Left ventricle myocardium inferior (tissue), 1 donor: ENCODE data around the gene ZFYVE16. TPM values are rescaled to one million over a fixed set of nuclear protein-coding genes. Genes with fewer than 3 reads are reported as not detected.

Source experiments
- DNase-seq: peaks from one replicate; pipeline ENCODE4 v3.0.0-alpha.2; 2020
- H3K27ac ChIP-seq: fragments of 200-600 bp; replicated peaks from 2 replicates; pipeline ENCODE4 v1.8.0; 2021
- H3K27me3 ChIP-seq: fragments of 200-600 bp; 2 replicates; pipeline ENCODE4 v1.8.0; 2021; ENCODE audit warnings: low read depth
- H3K36me3 ChIP-seq: fragments of 200-600 bp; 2 replicates; pipeline ENCODE4 v1.8.0; 2021
- H3K4me1 ChIP-seq: fragments of 200-600 bp; 2 replicates; pipeline ENCODE4 v1.8.0; 2021
- H3K4me3 ChIP-seq: fragments of 200-600 bp; 2 replicates; pipeline ENCODE4 v1.8.0; 2021; ENCODE audit warnings: mild to moderate bottlenecking, moderate library complexity
- H3K9me3 ChIP-seq: fragments of 200-600 bp; replicated peaks from 2 replicates; pipeline ENCODE4 v1.8.0; 2021
- intact Hi-C: fragments of 100-400 bp; cut with micrococcal nuclease; formaldehyde crosslinking; loops from one replicate; pipeline ENCODE4 v1.11.0; 2022
- total RNA-seq: library from RNA; stranded (reverse); fragmentation: NEBNext Ultra II Directional; extraction: Animal tissue kit (Norgen Biotek cat#: 25700); gene quantifications from one replicate; pipeline ENCODE4 v1.2.1, GENCODE V29; 2021
- TF ChIP-seq, protein P1 (sequence below): fragments of 200-600 bp; IDR thresholded peaks from 2 replicates; pipeline ENCODE4 v1.8.0; 2021; ENCODE audit warnings: antibody characterized with exemption, mild to moderate bottlenecking, borderline replicate concordance
- donor health status: DM: no; HTN: yes; CAD: no; lungs with severe emphysema.

ZFYVE16 gene
- total RNA-seq, 1 donor from 2014 or later = 36.9 TPM

DNA sequence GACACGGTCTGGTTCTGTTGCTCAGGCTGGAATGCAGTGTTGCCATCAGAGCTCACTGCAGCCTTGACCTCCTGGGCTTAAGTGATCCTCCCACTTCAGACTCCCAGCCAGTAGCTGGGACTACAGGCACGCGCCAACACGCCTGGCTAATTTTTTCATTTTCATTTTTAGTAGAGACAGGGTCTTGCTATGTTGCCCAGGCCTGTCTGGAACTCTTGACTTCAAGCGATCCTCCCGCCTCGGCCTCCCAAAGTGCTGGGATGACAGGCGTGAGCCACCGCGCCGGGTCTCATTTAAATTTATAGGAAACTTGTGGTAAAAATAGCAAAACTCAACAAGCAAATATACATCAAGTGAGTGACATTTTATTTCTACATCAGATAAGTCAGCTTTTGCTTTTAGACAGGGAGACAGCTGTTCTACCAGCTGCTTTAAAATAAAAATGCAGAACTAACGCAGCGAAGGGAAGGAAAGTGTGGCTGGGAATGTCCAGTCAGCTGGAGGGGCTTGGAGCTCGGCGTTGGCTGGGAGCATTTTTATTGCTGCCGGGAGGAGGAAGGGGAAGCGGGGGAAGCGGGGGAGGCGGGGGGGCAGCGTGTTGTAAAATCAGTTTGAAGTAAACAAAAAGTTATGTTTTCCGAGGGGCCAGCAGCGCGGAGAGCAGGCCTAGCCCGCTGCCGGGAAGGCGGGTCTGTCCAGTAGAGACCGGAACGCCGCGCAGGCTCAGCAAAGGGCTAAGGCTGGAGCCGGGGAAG, 707 bp upstream of the ZFYVE16 start:
- intact Hi-C loops = no loop called here
- H3K4me1 ChIP-seq = peaks cover 52% of the 10 kb centered on the region
- peak; percentile 16 for DNase-seq
- H3K27me3 ChIP-seq = no peaks in the 10 kb centered on the region
- H3K9me3 ChIP-seq = no peaks in the 10 kb centered on the region
- H3K4me3 ChIP-seq = peak overlapping the region; percentile 84
- peak overlapping the region; percentile 96 for H3K27ac ChIP-seq
- TF ChIP-seq, protein P1, sequence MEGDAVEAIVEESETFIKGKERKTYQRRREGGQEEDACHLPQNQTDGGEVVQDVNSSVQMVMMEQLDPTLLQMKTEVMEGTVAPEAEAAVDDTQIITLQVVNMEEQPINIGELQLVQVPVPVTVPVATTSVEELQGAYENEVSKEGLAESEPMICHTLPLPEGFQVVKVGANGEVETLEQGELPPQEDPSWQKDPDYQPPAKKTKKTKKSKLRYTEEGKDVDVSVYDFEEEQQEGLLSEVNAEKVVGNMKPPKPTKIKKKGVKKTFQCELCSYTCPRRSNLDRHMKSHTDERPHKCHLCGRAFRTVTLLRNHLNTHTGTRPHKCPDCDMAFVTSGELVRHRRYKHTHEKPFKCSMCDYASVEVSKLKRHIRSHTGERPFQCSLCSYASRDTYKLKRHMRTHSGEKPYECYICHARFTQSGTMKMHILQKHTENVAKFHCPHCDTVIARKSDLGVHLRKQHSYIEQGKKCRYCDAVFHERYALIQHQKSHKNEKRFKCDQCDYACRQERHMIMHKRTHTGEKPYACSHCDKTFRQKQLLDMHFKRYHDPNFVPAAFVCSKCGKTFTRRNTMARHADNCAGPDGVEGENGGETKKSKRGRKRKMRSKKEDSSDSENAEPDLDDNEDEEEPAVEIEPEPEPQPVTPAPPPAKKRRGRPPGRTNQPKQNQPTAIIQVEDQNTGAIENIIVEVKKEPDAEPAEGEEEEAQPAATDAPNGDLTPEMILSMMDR = no peak
- no peaks in the 10 kb centered on the region for H3K36me3 ChIP-seq

DNA sequence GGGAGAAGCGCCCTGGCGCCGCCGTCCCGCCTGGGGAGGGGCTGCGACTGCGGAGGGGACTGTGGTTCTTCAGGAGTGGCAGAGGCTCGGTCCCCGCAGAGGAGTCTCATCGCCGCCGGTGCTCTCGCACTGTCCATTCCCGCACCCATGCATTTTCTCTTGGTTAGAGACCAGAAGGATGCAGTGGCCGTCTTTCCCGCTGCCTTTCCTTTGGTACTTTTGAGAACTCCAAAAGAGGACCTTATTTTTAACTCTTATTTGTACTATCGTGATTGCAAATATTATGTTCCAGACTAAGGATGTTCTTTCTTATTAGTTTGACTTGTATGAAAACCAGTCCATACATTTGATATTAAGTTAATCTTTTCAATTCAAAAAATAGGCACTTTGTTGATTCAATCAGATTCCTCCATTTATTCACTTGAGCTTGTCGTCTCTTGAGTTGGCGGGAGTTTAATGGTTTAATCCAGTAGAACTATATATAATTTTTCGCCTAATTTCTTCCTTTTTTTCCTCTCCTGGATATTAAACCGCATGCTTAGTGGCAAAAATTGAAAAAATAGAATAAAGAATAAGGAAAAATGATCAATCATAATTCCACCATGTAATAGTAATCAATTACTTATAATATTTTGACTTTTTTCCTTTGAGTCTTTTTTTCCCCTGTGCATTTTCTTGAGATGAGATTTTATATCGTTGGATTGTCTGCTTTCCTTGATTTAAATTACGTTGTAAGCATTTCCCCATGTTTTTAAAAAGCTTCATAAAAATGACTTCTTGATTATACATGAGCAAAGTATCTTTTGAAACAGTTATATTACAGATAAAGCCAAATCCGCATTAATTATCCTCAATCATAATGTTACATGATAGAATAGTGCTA, 861 bp downstream of the ZFYVE16 start:
- peak overlapping the region; percentile 84 for H3K4me3 ChIP-seq
- no peaks in the 10 kb centered on the region for H3K9me3 ChIP-seq
- no peaks in the 10 kb centered on the region for H3K36me3 ChIP-seq
- H3K4me1 ChIP-seq = peaks cover 52% of the 10 kb centered on the region
- TF ChIP-seq, protein P1 = no peak
- DNase-seq = peak; percentile 60
- intact Hi-C loops = no loop called here
- peak overlapping the region; percentile 96 for H3K27ac ChIP-seq
- H3K27me3 ChIP-seq = no peaks in the 10 kb centered on the region

DNA sequence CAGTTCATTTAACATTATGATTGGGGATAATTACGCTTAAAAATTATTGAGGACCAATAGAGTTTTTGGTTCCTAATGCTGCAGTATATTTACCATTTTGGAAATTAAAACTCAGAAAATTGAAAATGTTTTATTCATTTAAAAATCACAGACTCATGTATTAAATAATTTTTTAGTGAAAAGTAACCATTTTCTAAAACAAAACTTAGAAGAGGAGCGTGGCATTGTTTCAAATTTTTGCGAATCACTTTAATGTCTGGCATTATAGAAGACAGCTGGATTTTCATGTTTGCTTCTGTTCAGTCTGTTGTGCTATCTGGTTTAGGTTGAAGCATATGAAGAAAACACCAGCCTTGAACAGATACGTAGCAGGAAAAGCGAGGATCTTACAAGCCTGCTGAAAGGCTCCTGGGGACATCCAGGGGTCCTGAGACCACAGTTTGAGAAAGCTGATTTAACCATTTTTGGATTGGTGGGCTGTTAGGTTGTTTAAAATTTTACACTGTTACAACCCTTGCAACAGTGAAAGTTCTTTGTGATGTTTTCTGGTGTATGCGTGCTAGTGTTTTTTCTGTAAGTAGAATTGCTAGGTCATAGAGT, 1.6 kb downstream of the ZFYVE16 start:
- peaks cover 52% of the 10 kb centered on the region for H3K4me1 ChIP-seq
- no peaks in the 10 kb centered on the region for H3K27me3 ChIP-seq
- no peak for DNase-seq
- H3K36me3 ChIP-seq = no peaks in the 10 kb centered on the region
- TF ChIP-seq, protein P1 = no peak
- peak overlapping the region; percentile 84 for H3K4me3 ChIP-seq
- intact Hi-C loops = no loop called here
- H3K27ac ChIP-seq = peak overlapping the region; percentile 96
- no peaks in the 10 kb centered on the region for H3K9me3 ChIP-seq

DNA sequence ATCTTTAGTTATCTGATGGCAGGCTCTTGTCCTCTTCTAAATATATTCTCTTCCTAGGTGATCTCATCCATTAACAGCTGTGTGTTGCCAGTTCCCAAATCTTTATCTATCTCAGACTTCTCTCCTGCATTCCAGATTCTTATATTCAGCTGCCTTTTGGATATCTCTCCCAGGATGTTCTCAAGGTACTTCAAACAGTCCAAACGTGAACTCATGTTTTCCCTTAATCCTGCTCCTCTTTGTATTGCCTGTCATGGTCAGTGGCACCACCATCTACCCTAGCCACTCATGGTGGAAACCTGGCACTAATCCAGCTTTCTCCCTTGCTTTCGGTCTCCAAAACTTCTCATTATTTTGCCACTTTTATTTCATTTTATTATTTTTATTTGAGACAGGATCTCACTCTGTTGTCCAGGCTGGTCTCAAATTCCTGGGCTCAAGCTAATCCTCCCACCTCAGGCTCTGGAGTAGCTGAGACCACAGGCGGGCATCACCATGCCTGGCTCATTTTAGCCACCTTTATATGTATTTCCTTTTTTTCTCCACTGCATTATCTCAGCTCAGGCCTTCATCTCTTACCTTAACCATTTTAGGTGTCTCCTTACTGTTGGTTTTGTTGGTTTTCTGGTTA, 3.8 kb downstream of the ZFYVE16 start:
- peaks cover 48% of the 10 kb centered on the region for H3K4me1 ChIP-seq
- peak overlapping the region; percentile 2 for H3K4me3 ChIP-seq
- DNase-seq = no peak
- peak overlapping the region; percentile 32 for H3K27ac ChIP-seq
- intact Hi-C loops = no loop called here
- H3K9me3 ChIP-seq = no peaks in the 10 kb centered on the region
- no peaks in the 10 kb centered on the region for H3K27me3 ChIP-seq
- TF ChIP-seq, protein P1 = no peak
- H3K36me3 ChIP-seq = no peaks in the 10 kb centered on the region

DNA sequence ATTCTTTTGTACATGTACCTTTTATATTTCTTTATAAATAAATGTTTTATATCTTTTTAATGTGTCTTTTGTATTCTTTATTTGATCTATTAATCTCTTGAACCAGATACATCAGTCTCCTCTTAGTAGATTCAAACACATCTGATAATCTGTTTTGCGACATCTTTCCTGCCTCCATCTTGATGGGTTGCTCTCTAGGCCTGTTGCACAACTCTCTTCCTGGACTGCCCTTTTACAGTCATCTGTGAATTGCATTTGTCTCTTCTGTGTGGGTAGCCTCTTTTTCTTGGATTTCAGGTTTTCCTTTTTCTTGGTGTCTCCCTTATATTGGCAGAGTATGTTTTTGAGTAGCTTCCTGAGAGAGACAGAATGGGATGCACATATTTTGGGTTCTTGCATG, 6.2 kb downstream of the ZFYVE16 start:
- Histone ChIP-seq H3K27ac (no peak overlapping the region), H3K27me3 (no peaks in the 10 kb centered on the region), H3K4me3 (no peak overlapping the region), H3K4me1 (peaks cover 30% of the 10 kb centered on the region), H3K36me3 (no peaks in the 10 kb centered on the region), H3K9me3 (no peaks in the 10 kb centered on the region)
- TF ChIP-seq, protein P1 = no peak
- no peak for DNase-seq
- intact Hi-C loops = no loop called here
